Astrocyte (in vitro differentiated cells and primary cell): ENCODE results near the gene TCF19. TPM values are rescaled to one million over a fixed set of nuclear protein-coding genes. Genes with fewer than 3 reads are reported as not detected.
A peak's percentile ranks its signal among the peaks of the same experiment; 100 is the strongest.

ENCODE experiments used
- DNase-seq: peaks from one replicate; pipeline ENCODE4 v3.0.0-alpha.2; 2010; ENCODE audit warnings: low read depth
- FAIRE-seq: peaks from 2 replicates; lab custom pipeline; 2011; peaks lifted over from hg19 to GRCh38; lab: Jason Lieb, UNC
- H2AFZ ChIP-seq: 2 replicates; pipeline ENCODE4 v1.6.0; 2012; ENCODE audit warnings: low read depth, low read length, inconsistent platforms
- H3K27ac ChIP-seq: 2 replicates; pipeline ENCODE4 v1.5.1; 2011; ENCODE audit warnings: low read depth, low read length, inconsistent platforms
- H3K27me3 ChIP-seq: 2 replicates; pipeline ENCODE4 v1.6.0; 2011; ENCODE audit warnings: low read length, inconsistent platforms; ENCODE audit not compliant: insufficient read depth
- H3K36me3 ChIP-seq: 2 replicates; pipeline ENCODE4 v1.5.1; 2011; ENCODE audit warnings: low read length, inconsistent platforms; ENCODE audit not compliant: insufficient read depth
- H3K4me1 ChIP-seq: 2 replicates; pipeline ENCODE4 v1.5.1; 2011; ENCODE audit warnings: low read length, inconsistent platforms; ENCODE audit not compliant: insufficient read depth
- H3K4me2 ChIP-seq: 2 replicates; pipeline ENCODE4 v1.6.0; 2012; ENCODE audit warnings: low read length, inconsistent platforms
- H3K4me3 ChIP-seq: 2 replicates; pipeline ENCODE4 v1.5.1; 2011; ENCODE audit warnings: low read depth, mild to moderate bottlenecking, low read length, inconsistent platforms; ENCODE audit not compliant: insufficient read depth
- H3K79me2 ChIP-seq: 2 replicates; pipeline ENCODE4 v1.6.0; 2012; ENCODE audit warnings: mild to moderate bottlenecking, low read length, inconsistent platforms; ENCODE audit not compliant: insufficient read depth
- H3K9ac ChIP-seq: 2 replicates; pipeline ENCODE4 v1.6.0; 2012; ENCODE audit warnings: mild to moderate bottlenecking, low read length, inconsistent platforms
- H3K9me3 ChIP-seq: 2 replicates; pipeline ENCODE4 v1.5.1; 2012; ENCODE audit warnings: low read depth, mild to moderate bottlenecking, low read length, inconsistent platforms; ENCODE audit not compliant: insufficient read depth
- H4K20me1 ChIP-seq: 2 replicates; pipeline ENCODE4 v1.6.0; 2012; ENCODE audit warnings: low read length, inconsistent platforms; ENCODE audit not compliant: insufficient read depth
- H3K27ac Mint-ChIP-seq: one replicate; pipeline ENCODE4 v1.8.0; 2021; ENCODE audit warnings: mild to moderate bottlenecking, mixed read lengths; ENCODE audit not compliant: unreplicated experiment
- H3K27me3 Mint-ChIP-seq: one replicate; pipeline ENCODE4 v1.8.0; 2021; ENCODE audit warnings: low read depth, mixed read lengths; ENCODE audit not compliant: unreplicated experiment
- H3K36me3 Mint-ChIP-seq: one replicate; pipeline ENCODE4 v1.8.0; 2021; ENCODE audit warnings: low read depth, mixed read lengths; ENCODE audit not compliant: unreplicated experiment
- H3K4me1 Mint-ChIP-seq: one replicate; pipeline ENCODE4 v1.8.0; 2021; ENCODE audit warnings: low read depth, mixed read lengths; ENCODE audit not compliant: unreplicated experiment
- H3K4me3 Mint-ChIP-seq: one replicate; pipeline ENCODE4 v1.8.0; 2021; ENCODE audit warnings: mild to moderate bottlenecking, moderate library complexity, mixed read lengths; ENCODE audit not compliant: unreplicated experiment
- H3K9me3 Mint-ChIP-seq: one replicate; pipeline ENCODE4 v1.8.0; 2021; ENCODE audit warnings: mild to moderate bottlenecking, mixed read lengths; ENCODE audit not compliant: unreplicated experiment
- CTCF ChIP-seq: IDR thresholded peaks from 2 replicates; pipeline ENCODE4 v1.5.1; 2011; ENCODE audit warnings: low read depth, mild to moderate bottlenecking, inconsistent platforms, low read length, moderate library complexity; ENCODE audit not compliant: insufficient read depth
- EZH2 ChIP-seq: IDR thresholded peaks from 2 replicates; pipeline ENCODE4 v1.6.1; 2012; ENCODE audit warnings: mild to moderate bottlenecking, low read length, inconsistent platforms; ENCODE audit not compliant: insufficient read depth
- total RNA-seq: library from RNA; stranded (reverse); gene quantifications from 2 replicates; pipeline ENCODE4 v1.2.1, GENCODE V29; 2021

The TCF19 gene
- total RNA-seq, 1 donor from 2014 or later, result 2.5 TPM

- Mint-ChIP-seq H3K36me3 (peaks cover 13% of the 10 kb centered on the region), H3K27me3 (no peaks in the 10 kb centered on the region), H3K9me3 (no peaks in the 10 kb centered on the region), H3K4me3 (no peak overlapping the region), H3K27ac (peak overlapping the region; percentile 66), H3K4me1 (peaks cover 41% of the 10 kb centered on the region)
- no peak overlapping the region for H3K4me3 ChIP-seq
- H3K4me1 ChIP-seq, result peaks cover 14% of the 10 kb centered on the region
- no peaks in the 10 kb centered on the region for H3K79me2 ChIP-seq
- DNase-seq, result peak; percentile 74
- no peak overlapping the region for H3K27ac ChIP-seq
- peak overlapping the region; percentile 38 for H2AFZ ChIP-seq
- H3K4me2 ChIP-seq, result peak overlapping the region; percentile 61
- no peaks in the 10 kb centered on the region for H4K20me1 ChIP-seq
- no peaks in the 10 kb centered on the region for H3K27me3 ChIP-seq
- H3K9ac ChIP-seq, result no peak overlapping the region
- FAIRE-seq, result no peak
- no peaks in the 10 kb centered on the region for H3K9me3 ChIP-seq
- no peaks in the 10 kb centered on the region for H3K36me3 ChIP-seq
- no peak for TF ChIP-seq CTCF
- TF ChIP-seq EZH2, result no peak
These were observed 33.2 kb upstream of the TCF19 start for GRCh38 chr6:31125162-31125561.

- TF ChIP-seq CTCF (no peak), EZH2 (no peak)
- Histone ChIP-seq H4K20me1 (no peaks in the 10 kb centered on the region), H3K36me3 (no peaks in the 10 kb centered on the region), H3K79me2 (no peaks in the 10 kb centered on the region), H3K9ac (no peak overlapping the region), H3K27ac (no peak overlapping the region), H3K4me3 (no peak overlapping the region), H3K9me3 (no peaks in the 10 kb centered on the region), H2AFZ (no peak overlapping the region), H3K4me2 (peak overlapping the region; percentile 61), H3K4me1 (peaks cover 14% of the 10 kb centered on the region), H3K27me3 (no peaks in the 10 kb centered on the region)
- no peak overlapping the region for H3K4me3 Mint-ChIP-seq
- peaks cover 41% of the 10 kb centered on the region for H3K4me1 Mint-ChIP-seq
- H3K27me3 Mint-ChIP-seq, result no peaks in the 10 kb centered on the region
- no peak overlapping the region for H3K27ac Mint-ChIP-seq
- H3K36me3 Mint-ChIP-seq, result peaks cover 13% of the 10 kb centered on the region
- DNase-seq (peak; percentile 18), FAIRE-seq (no peak)
- H3K9me3 Mint-ChIP-seq, result no peaks in the 10 kb centered on the region
These were observed 32.6 kb upstream of the TCF19 start for GRCh38 chr6:31125586-31126363.

- H3K27ac Mint-ChIP-seq, result peak overlapping the region; percentile 75
- no peak overlapping the region for H2AFZ ChIP-seq
- H3K9ac ChIP-seq, result no peak overlapping the region
- no peaks in the 10 kb centered on the region for H4K20me1 ChIP-seq
- H3K4me3 Mint-ChIP-seq, result no peak overlapping the region
- no peak for FAIRE-seq
- H3K36me3 Mint-ChIP-seq, result peaks cover 13% of the 10 kb centered on the region
- peaks cover 14% of the 10 kb centered on the region for H3K4me1 ChIP-seq
- H3K4me2 ChIP-seq, result no peak overlapping the region
- no peak overlapping the region for H3K4me3 ChIP-seq
- TF ChIP-seq CTCF (no peak), EZH2 (no peak)
- no peaks in the 10 kb centered on the region for H3K27me3 ChIP-seq
- H3K27ac ChIP-seq, result no peak overlapping the region
- H3K36me3 ChIP-seq, result no peaks in the 10 kb centered on the region
- no peak for DNase-seq
- peaks cover 39% of the 10 kb centered on the region for H3K4me1 Mint-ChIP-seq
- no peaks in the 10 kb centered on the region for H3K9me3 Mint-ChIP-seq
- H3K79me2 ChIP-seq, result no peaks in the 10 kb centered on the region
- no peaks in the 10 kb centered on the region for H3K9me3 ChIP-seq
- H3K27me3 Mint-ChIP-seq, result no peaks in the 10 kb centered on the region
These were observed 31.8 kb upstream of the TCF19 start for GRCh38 chr6:31126396-31127175.
